HepG2 (cell line): ENCODE results near the gene MOB4. TPM values are rescaled to one million over a fixed set of nuclear protein-coding genes. Genes with fewer than 3 reads are reported as not detected.

Experiments used
- ATAC-seq: fragments of 200-7000 bp; cut with Tn5 transposase; 3 replicates; pipeline ENCODE4 v1.9.1; 2020; ENCODE audit warnings: mild to moderate bottlenecking, moderate library complexity
- BruUV-seq: library from RNA; stranded (reverse); fragments of 400-500 nt; replicated peaks from 2 replicates; lab custom pipeline; 2021; lab: Mats Ljungman, UMichigan
- CTCF ChIA-PET: fragments of 300-600 bp; formaldehyde crosslinking; extraction: SDS; loops from one replicate; lab custom pipeline; 2021; ENCODE audit warnings: low total read pairs, inconsistent platforms, low intra/inter-chr PET ratio; lab: Yijun Ruan, JAX
- POLR2A ChIA-PET: fragments of 350-600 bp; sonication (Branson Sonifier 250); formaldehyde crosslinking; loops from one replicate; lab custom pipeline; 2020; ENCODE audit warnings: antibody characterized with exemption, inconsistent platforms; lab: Yijun Ruan, JAX
- DNase-seq: peaks from one replicate; pipeline ENCODE4 v3.0.0-alpha.2; 2015; ENCODE audit warnings: low spot score
- FAIRE-seq: peaks from 3 replicates; lab custom pipeline; 2011; peaks lifted over from hg19 to GRCh38; lab: Jason Lieb, UNC
- H2AFZ ChIP-seq: one replicate; pipeline ENCODE4 v1.6.1; 2011; ENCODE audit warnings: low read length, inconsistent platforms
- H3K27ac ChIP-seq: fragments of 300-600 bp; 3 replicates; pipeline ENCODE4 v1.8.0; 2011; ENCODE audit warnings: mixed run types, mild to moderate bottlenecking, mixed read lengths, low read length, inconsistent platforms; ENCODE audit not compliant: insufficient read depth; ENCODE audit errors: extremely low read length
- H3K27me3 ChIP-seq, 2 experiments: fragments of 200-600 bp in 1 of 2; 2 replicates in 1 of 2; 3 replicates in 1 of 2; pipeline versions ENCODE4 v1.6.0 to v1.8.0; 2011; ENCODE audit warnings: low read length in 2 of 2, mild to moderate bottlenecking in 2 of 2, moderate library complexity in 2 of 2, inconsistent platforms in 1 of 2; ENCODE audit not compliant: insufficient read depth in 2 of 2, control insufficient read depth in 1 of 2
- H3K36me3 ChIP-seq, 2 experiments: fragments of 200-600 bp in 1 of 2; replicated peaks in 1 of 2; 2 replicates in 1 of 2; 3 replicates in 1 of 2; pipeline versions ENCODE4 v1.5.1 to v1.8.0; 2011; ENCODE audit warnings: low read length in 2 of 2, inconsistent platforms in 1 of 2; ENCODE audit not compliant: insufficient read depth in 2 of 2, control insufficient read depth in 1 of 2
- H3K4me1 ChIP-seq: 2 replicates; pipeline ENCODE4 v1.5.1; 2012; ENCODE audit warnings: low read length, inconsistent platforms; ENCODE audit not compliant: insufficient read depth
- H3K4me2 ChIP-seq: 2 replicates; pipeline ENCODE4 v1.6.0; 2011; ENCODE audit warnings: low read depth, low read length, inconsistent platforms
- H3K4me3 ChIP-seq, 3 experiments: fragments of 200-600 bp in 1 of 3; sonication (generic), shearing (Covaris generic) in 1 of 3; replicated peaks in 1 of 3; 2 replicates each; pipeline ENCODE4 v1.5.1; 2011 to 2016; ENCODE audit warnings: low read length in 3 of 3, inconsistent platforms in 2 of 3, low read depth in 2 of 3, mild to moderate bottlenecking in 2 of 3, control low read depth in 1 of 3, mixed read lengths in 1 of 3; ENCODE audit not compliant: insufficient read depth in 1 of 3
- H3K79me2 ChIP-seq: one replicate; pipeline ENCODE4 v1.6.1; 2011; ENCODE audit warnings: low read length, inconsistent platforms; ENCODE audit not compliant: insufficient read depth
- H3K9ac ChIP-seq: 2 replicates; pipeline ENCODE4 v1.6.0; 2011; ENCODE audit warnings: mild to moderate bottlenecking, low read depth, low read length, inconsistent platforms; ENCODE audit not compliant: insufficient read depth
- H3K9me3 ChIP-seq: 2 replicates; pipeline ENCODE4 v1.5.1; 2012; ENCODE audit warnings: mild to moderate bottlenecking, low read length
- H4K20me1 ChIP-seq: 2 replicates; pipeline ENCODE4 v1.6.0; 2011; ENCODE audit warnings: inconsistent platforms, mild to moderate bottlenecking, low read length, moderate library complexity; ENCODE audit not compliant: insufficient read depth
- CBX1 ChIP-seq: IDR thresholded peaks from one replicate; pipeline ENCODE4 v1.6.1; 2016; ENCODE audit warnings: antibody characterized with exemption, low read depth
- CBX2 ChIP-seq, 2 experiments: fragments of 200-600 bp in 1 of 2; sonication (generic); formaldehyde crosslinking in 1 of 2; IDR thresholded peaks; 2 replicates each; pipeline versions ENCODE4 v1.7.0 to v1.8.1; 2018 to 2022; ENCODE audit warnings: low read depth in 2 of 2, low read length in 1 of 2, mild to moderate bottlenecking in 1 of 2, missing genetic modification reagents in 1 of 2
- FOXJ3 ChIP-seq: sonication (generic); formaldehyde crosslinking; IDR thresholded peaks from 2 replicates; pipeline ENCODE4 v1.4.0; 2020; ENCODE audit warnings: missing genetic modification reagents, mild to moderate bottlenecking, borderline replicate concordance
- GTF2F1 ChIP-seq: fragments of 150-350 bp; IDR thresholded peaks from 2 replicates; pipeline ENCODE4 v1.6.1; 2014; ENCODE audit warnings: low read length
- HMGXB4 ChIP-seq, 2 experiments: sonication (generic) in 1 of 2; formaldehyde crosslinking in 1 of 2; IDR thresholded peaks; 2 replicates each; pipeline versions ENCODE4 v1.4.0 to v1.6.1; 2018 to 2020; ENCODE audit warnings: missing genetic modification reagents in 2 of 2, borderline replicate concordance in 1 of 2, low read depth in 1 of 2, mild to moderate bottlenecking in 1 of 2, missing biosample characterization in 1 of 2
- IKZF4 ChIP-seq: sonication (generic); formaldehyde crosslinking; IDR thresholded peaks from 2 replicates; pipeline ENCODE4 v1.5.1; 2020; ENCODE audit warnings: borderline replicate concordance, mild to moderate bottlenecking, low read depth, missing genetic modification reagents; ENCODE audit errors: not compliant biosample characterization
- LCORL ChIP-seq, 2 experiments: fragments of 450-650 bp in 1 of 2; sonication (generic) in 1 of 2; formaldehyde crosslinking in 1 of 2; IDR thresholded peaks; 2 replicates each; pipeline versions ENCODE4 v1.5.0 to v1.6.1; 2017 to 2020; ENCODE audit warnings: antibody characterized with exemption in 1 of 2, missing genetic modification reagents in 1 of 2
- MAFG ChIP-seq: sonication (generic); formaldehyde crosslinking; IDR thresholded peaks from 2 replicates; pipeline ENCODE4 v1.5.1; 2020; ENCODE audit warnings: mild to moderate bottlenecking, missing genetic modification reagents
- MBNL3 ChIP-seq: fragments of 250-450 bp; sonication (Bioruptor Pico); conservative IDR thresholded peaks from 2 replicates; pipeline ENCODE4 v1.8.0; 2022; ENCODE audit warnings: mild to moderate bottlenecking, inconsistent platforms
- MIXL1 ChIP-seq: IDR thresholded peaks from 2 replicates; pipeline ENCODE4 v1.6.1; 2016
- NFIC ChIP-seq: IDR thresholded peaks from 2 replicates; pipeline ENCODE4 v1.6.1; 2012; ENCODE audit warnings: mild to moderate bottlenecking, low read length, inconsistent platforms
- RAD51 ChIP-seq: fragments of 450-650 bp; IDR thresholded peaks from 2 replicates; pipeline ENCODE4 v1.6.1; 2016; ENCODE audit warnings: borderline replicate concordance
- RBM39 ChIP-seq: fragments of 200-400 bp; formaldehyde crosslinking; IDR thresholded peaks from one replicate; pipeline ENCODE4 v1.6.1; 2018; ENCODE audit warnings: antibody characterized with exemption, mild to moderate bottlenecking, low read depth, low read length; ENCODE audit not compliant: poor library complexity, severe bottlenecking
- RORA ChIP-seq: sonication (generic); formaldehyde crosslinking; IDR thresholded peaks from 2 replicates; pipeline ENCODE4 v1.5.0; 2020; ENCODE audit warnings: mild to moderate bottlenecking, missing genetic modification reagents, moderate library complexity
- SNAI1 ChIP-seq: sonication (generic); formaldehyde crosslinking; IDR thresholded peaks from 2 replicates; pipeline ENCODE4 v1.5.0; 2020; ENCODE audit warnings: mild to moderate bottlenecking, missing genetic modification reagents, borderline replicate concordance
- WIZ ChIP-seq: sonication (generic); formaldehyde crosslinking; IDR thresholded peaks from 2 replicates; pipeline ENCODE4 v1.5.1; 2020; ENCODE audit warnings: mild to moderate bottlenecking, missing genetic modification reagents
- ZC3H4 ChIP-seq: sonication (generic); formaldehyde crosslinking; IDR thresholded peaks from 2 replicates; pipeline ENCODE4 v1.4.0; 2020; ENCODE audit warnings: missing genetic modification reagents, borderline replicate concordance
- ZKSCAN5 ChIP-seq: sonication (generic); formaldehyde crosslinking; IDR thresholded peaks from 2 replicates; pipeline ENCODE4 v1.5.1; 2020; ENCODE audit warnings: mild to moderate bottlenecking, missing genetic modification reagents
- ZNF10 ChIP-seq: sonication (generic); formaldehyde crosslinking; IDR thresholded peaks from 2 replicates; pipeline ENCODE4 v1.4.0; 2020; ENCODE audit warnings: mild to moderate bottlenecking, low read depth, missing genetic modification reagents, borderline replicate concordance
- ZNF616 ChIP-seq: sonication (generic); formaldehyde crosslinking; IDR thresholded peaks from 2 replicates; pipeline ENCODE4 v1.5.0; 2020; ENCODE audit warnings: low read depth, mild to moderate bottlenecking, missing genetic modification reagents
- WGBS: methylation state at CpG from one replicate; pipeline ENCODE4 v1.1.6; 2017; ENCODE audit warnings: low lambda C conversion rate; 5-methylcytosine and 5-hydroxymethylcytosine counted together
- in situ Hi-C: cut with HindIII; loops from 2 replicates; pipeline ENCODE4 v1.10.0; 2017; ENCODE audit warnings: low pct_unique_long_range_greater_than_20kb; ENCODE audit not compliant: extremely low pct_ligation_motif_present
- intact Hi-C: fragments of 100-400 bp; cut with micrococcal nuclease; formaldehyde crosslinking; loops from one replicate; pipeline ENCODE4 v1.10.0; 2022; ENCODE audit not compliant: unreplicated experiment
- polyA plus RNA-seq, 8 experiments: library from polyadenylated mRNA; depleted of rRNA in 3 of 8; stranded (reverse) in 7 of 8; unstranded in 1 of 8; fragments of >200 nt; fragmentation: Illumina TruSeq in 4 of 8; extraction: Trizol in 4 of 8; gene quantifications; 2 replicates each; pipeline versions ENCODE4 v1.2.1 to v1.2.3, GENCODE V29; 2011 to 2016; ENCODE audit warnings: low read depth in 4 of 8, missing spikeins in 1 of 8, mixed read lengths in 1 of 8; ENCODE audit not compliant: insufficient read depth in 1 of 8
- total RNA-seq, 5 experiments: library from RNA; depleted of rRNA; stranded (reverse); fragments of >200 nt; fragmentation: Illumina TruSeq; extraction: Trizol; gene quantifications; 2 replicates each; pipeline ENCODE4 v1.2.3, GENCODE V29; 2016; ENCODE audit warnings: low read depth in 1 of 5
- TF ChIP-seq, protein P1 (sequence below): sonication (generic); formaldehyde crosslinking; IDR thresholded peaks from 2 replicates; pipeline ENCODE4 v1.5.1; 2020; ENCODE audit warnings: missing genetic modification reagents, mild to moderate bottlenecking, borderline replicate concordance
- TF ChIP-seq, protein P2 (sequence below): sonication (generic); formaldehyde crosslinking; IDR thresholded peaks from 2 replicates; pipeline ENCODE4 v1.5.0; 2020; ENCODE audit warnings: missing genetic modification reagents

Gene MOB4
- total and polyA plus RNA-seq, 2 of the 13 experiments (the other 11 are each of a cell fraction or from before 2014, with no cell fraction given) = 35.7 to 38.6 TPM

GRCh38 chr2:197516393-197516761 lies 511 bp downstream of the MOB4 start:
- Histone ChIP-seq H4K20me1 (peaks cover 24% of the 10 kb centered on the region), H3K27ac (peak overlapping the region; percentile 77), H3K27me3 (no peaks in the 10 kb centered on the region; a peak in 1 of 5 replicates), H3K9me3 (no peaks in the 10 kb centered on the region), H3K36me3 (peaks cover 0 to 3% of the 10 kb centered on the region in 2 experiments; a peak in 1 of 5 replicates), H3K4me2 (peak overlapping the region; percentile 79), H3K9ac (peak overlapping the region; percentile 97), H2AFZ (no peak overlapping the region), H3K4me3 (peak overlapping the region; percentile 89 to 98 (median 91)), H3K4me1 (peaks cover 45% of the 10 kb centered on the region), H3K79me2 (peaks cover 60% of the 10 kb centered on the region)
- no peak for FAIRE-seq
- in situ Hi-C loops (loop anchor here (10.0 kb wide), 1 partner anchor 188 kb away; the partner anchor contains the start of gene MARS2), intact Hi-C loops (loop anchor here (1.0 to 5.0 kb wide), 4 partner anchors 63 to 261 kb away; partner anchors contain the start of genes COQ10B and MARS2)
- under 1% methylated on average over 11 of the region's 17 CpGs for WGBS
- POLR2A ChIA-PET = interaction anchor here (0.8 to 5.6 kb wide), 17 partner anchors 8 to 190 kb away, joined by 3 to 177 read pairs (median 9); partner anchors contain the start of genes COQ10B, HSPD1, HSPE1 and MARS2
- BruUV-seq = no TSS peak
- peak; percentile 29 for DNase-seq
- CTCF ChIA-PET = no interaction called here
- peak; percentile 49 for ATAC-seq
- TF ChIP-seq SNAI1 (CRISPR knock-in tag) = no peak
- TF ChIP-seq WIZ (CRISPR knock-in tag) = no peak
- TF ChIP-seq ZNF10 = no peak
- TF ChIP-seq CBX2 (IDR thresholded peaks at IDR 0.05; ENCODE audit: low read depth, low read length) = no peak
- no peak for TF ChIP-seq CBX2 (CRISPR knock-in tag; IDR thresholded peaks at IDR 0.05; ENCODE audit: low read depth)
- no peak for TF ChIP-seq ZNF616 (CRISPR knock-in tag)
- TF ChIP-seq ZKSCAN5 (CRISPR knock-in tag) = no peak
- no peak for TF ChIP-seq IKZF4 (CRISPR knock-in tag)
- no peak for TF ChIP-seq RAD51
- no peak for TF ChIP-seq ZC3H4 (CRISPR knock-in tag)
- no peak for TF ChIP-seq FOXJ3 (CRISPR knock-in tag)
- TF ChIP-seq LCORL (IDR thresholded peaks at IDR 0.05) = no peak
- TF ChIP-seq LCORL (CRISPR knock-in tag; IDR thresholded peaks at IDR 0.05) = no peak
- TF ChIP-seq GTF2F1 = no peak
- no peak; a peak in 1 of 4 replicates for TF ChIP-seq HMGXB4 (CRISPR knock-in tag; IDR thresholded peaks at IDR 0.05; ENCODE audit: borderline replicate concordance in 1 of 2, low read depth in 1 of 2)
- peak; percentile 77 for TF ChIP-seq MAFG (CRISPR knock-in tag)
- no peak for TF ChIP-seq MBNL3 (CRISPR knock-in tag)
- TF ChIP-seq, protein P1, sequence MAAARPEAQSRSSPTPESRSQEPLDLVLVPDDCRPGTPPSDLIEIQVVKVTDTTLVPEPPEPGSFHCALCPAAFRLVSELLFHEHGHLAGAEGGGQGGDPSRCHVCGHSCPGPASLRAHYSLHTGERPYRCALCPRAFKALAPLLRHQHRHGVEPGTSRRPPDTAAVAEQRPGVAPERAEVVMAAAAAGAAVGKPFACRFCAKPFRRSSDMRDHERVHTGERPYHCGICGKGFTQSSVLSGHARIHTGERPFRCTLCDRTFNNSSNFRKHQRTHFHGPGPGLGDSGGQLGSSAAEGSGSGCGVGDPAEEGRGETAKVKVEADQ (CRISPR knock-in tag) = no peak
- TF ChIP-seq, protein P2, sequence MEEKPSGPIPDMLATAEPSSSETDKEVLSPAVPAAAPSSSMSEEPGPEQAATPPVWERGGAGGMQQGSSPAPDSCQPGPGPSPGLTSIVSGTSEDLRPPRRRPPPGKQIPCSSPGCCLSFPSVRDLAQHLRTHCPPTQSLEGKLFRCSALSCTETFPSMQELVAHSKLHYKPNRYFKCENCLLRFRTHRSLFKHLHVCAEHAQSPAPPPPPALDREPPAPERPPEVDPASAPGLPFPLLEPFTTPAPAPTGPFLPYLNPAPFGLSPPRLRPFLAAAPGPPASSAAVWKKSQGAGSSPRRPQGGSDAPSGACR = no peak
- no peak for TF ChIP-seq CBX1
- TF ChIP-seq NFIC = no peak
- no peak for TF ChIP-seq RORA
- no peak for TF ChIP-seq RBM39
- TF ChIP-seq MIXL1 (CRISPR knock-in tag) = no peak
